Adrenal gland (tissue), 12 donors: ENCODE measurements around the gene OTUB1. TPM values are rescaled to one million over a fixed set of nuclear protein-coding genes. Genes with fewer than 3 reads are reported as not detected.

Experiments
- DNase-seq, 7 donors: peaks; one replicate each; pipeline ENCODE4 v3.0.0-alpha.2; 2019 to 2020
- H3K27ac ChIP-seq, 5 donors: fragments of 200-600 bp; sonication (generic) in 4 of 5; 1 replicate in 3 of 5; 2 replicates in 2 of 5; pipeline versions ENCODE4 v1.5.1 to v1.8.0; 2016 to 2020; ENCODE audit warnings: mild to moderate bottlenecking in 1 of 5
- H3K27me3 ChIP-seq: fragments of 200-600 bp; 2 replicates; pipeline ENCODE4 v1.8.0; 2021
- H3K36me3 ChIP-seq, 2 donors: fragments of 200-600 bp; replicated peaks in 1 of 2; 1 replicate in 1 of 2; 2 replicates in 1 of 2; pipeline versions ENCODE4 v1.5.1 to v1.8.0; 2018 to 2022
- H3K4me1 ChIP-seq, 2 donors: fragments of 200-600 bp; replicated peaks in 1 of 2; 1 replicate in 1 of 2; 2 replicates in 1 of 2; pipeline versions ENCODE4 v1.5.1 to v1.8.0; 2018 to 2021
- H3K4me3 ChIP-seq, 4 donors: fragments of 200-600 bp; sonication (generic) in 3 of 4; one replicate each; pipeline ENCODE4 v1.5.1; 2016 to 2018
- H3K9me3 ChIP-seq, 3 donors: fragments of 200-600 bp; sonication (generic) in 1 of 3; replicated peaks in 1 of 3; 1 replicate in 2 of 3; 2 replicates in 1 of 3; pipeline versions ENCODE4 v1.5.1 to v1.8.0; 2016 to 2021
- POLR2A ChIP-seq, 2 donors: fragments of 450-650 bp; IDR thresholded peaks; one replicate each; pipeline ENCODE4 v1.6.1; 2017; ENCODE audit warnings: antibody characterized with exemption in 2 of 2, mild to moderate bottlenecking in 2 of 2, moderate library complexity in 1 of 2
- WGBS, 4 donors: extraction: QIAGEN DNeasy Blood & Tissue Kit in 2 of 4; methylation state at CpG; one replicate each; pipeline versions ENCODE4 v1.1.5 to v1.1.7; 2013 to 2017; 5-methylcytosine and 5-hydroxymethylcytosine counted together
- intact Hi-C, 2 donors: fragments of 100-400 bp; cut with DNase I; formaldehyde crosslinking; loops; one replicate each; pipeline versions ENCODE4 v1.14.1 to v1.15.0; 2022 to 2023
- polyA plus RNA-seq, 3 donors: library from polyadenylated mRNA; stranded (reverse); fragments of 200-250 nt in 2 of 3; fragments of 350-450 nt in 1 of 3; fragmentation: Illumina TruSeq in 1 of 3; extraction: RNeasy Lipid Tissue Mini Kit (QIAGEN cat#74804) in 1 of 3; gene quantifications; one replicate each; pipeline ENCODE4 v1.2.3, GENCODE V29; 2013 to 2014
- total RNA-seq, 9 donors: library from RNA; depleted of rRNA in 4 of 9; stranded (reverse); fragments of >200 nt in 4 of 9; fragments of 120-200 nt in 1 of 9; fragmentation: NEBNext Ultra II Directional in 1 of 9; extraction: Animal tissue kit (Norgen Biotek cat#: 25700) in 1 of 9; gene quantifications; one replicate each; pipeline versions ENCODE4 v1.1.0 to v1.2.4, GENCODE V29; 2013 to 2023
- TF ChIP-seq, protein P1 (sequence below), 6 experiments: fragments of 450-650 bp in 4 of 6; fragments of 200-600 bp in 2 of 6; sonication (generic) in 1 of 6; IDR thresholded peaks; 1 replicate in 5 of 6; 2 replicates in 1 of 6; pipeline versions ENCODE4 v1.5.1 to v1.8.0; 2016 to 2021; ENCODE audit warnings: antibody characterized with exemption in 6 of 6, mild to moderate bottlenecking in 2 of 6, moderate library complexity in 1 of 6
- donor health status: healthy with polysubstance abuse.
- donor health status: Bipolar disorder and iron deficiency.
- donor health status: DM: yes; HTN: yes; CAD: no.
- donor health status: DM: no; HTN: no; CAD: no.
- donor health status: DM: no; HTN: no; CAD: no.
- donor health status: DM: yes; HTN: yes; CAD: no.

Gene OTUB1
- total and polyA plus RNA-seq, 12 donors, result 41.4 to 93.7 (median 66.6) TPM

DNA sequence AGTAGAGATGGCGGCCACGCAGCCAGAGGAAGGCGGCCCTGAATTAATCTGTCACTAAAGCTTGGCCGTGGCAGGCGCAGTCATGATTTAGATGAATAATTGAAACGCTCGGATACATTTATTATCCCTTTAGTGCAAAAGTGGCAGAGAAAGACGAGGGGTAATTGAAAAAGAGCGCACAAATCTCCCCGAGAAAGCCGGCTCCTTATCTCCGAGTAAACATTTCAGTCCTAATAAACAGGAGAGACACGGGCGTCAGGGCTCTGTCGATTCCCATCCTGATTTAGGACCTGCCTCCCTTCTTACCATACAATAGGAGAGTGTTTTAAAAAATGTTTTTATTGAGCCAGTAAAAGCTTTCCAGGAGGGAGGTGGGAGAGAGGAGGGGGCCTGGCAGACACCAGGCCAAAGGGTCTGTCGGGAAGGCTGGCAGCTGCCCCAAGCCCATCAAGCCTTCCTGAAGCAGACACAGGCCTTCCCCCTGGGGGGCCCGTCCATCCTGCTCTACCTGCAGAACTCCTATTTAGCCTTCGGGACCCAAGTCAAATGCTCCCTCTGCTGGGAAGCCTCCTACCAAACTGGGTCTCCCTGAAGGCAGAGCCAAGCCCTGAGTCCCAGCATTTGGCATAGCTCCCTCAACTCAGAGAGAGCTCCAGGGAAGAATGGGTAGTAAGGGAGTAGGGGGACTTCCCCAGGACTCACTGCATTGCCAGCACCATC is 22.8 kb downstream of the OTUB1 start:
- Histone ChIP-seq H3K27ac (no peak overlapping the region), H3K4me3 (no peak overlapping the region), H3K36me3 (no peaks in the 10 kb centered on the region), H3K27me3 (no peaks in the 10 kb centered on the region), H3K4me1 (peaks cover 12 to 15% of the 10 kb centered on the region in 2 donors), H3K9me3 (no peaks in the 10 kb centered on the region)
- DNase-seq, result no peak
- WGBS, 4 donors, result 92 to 95% (median 94%) methylated on average over 16 to 18 of the region's 18 CpGs
- intact Hi-C loops, result loop anchor here in 1 of 2 donors (10.0 kb wide), 1 partner anchor 286 kb away; the partner anchor contains the start of gene KCNK4
- TF ChIP-seq POLR2A (IDR thresholded peaks at IDR 0.05), result no peak

GRCh38 chr11:64009710-64010109 is 23.5 kb downstream of the OTUB1 start:
- Histone ChIP-seq H3K4me3 (no peak overlapping the region), H3K27ac (no peak overlapping the region), H3K4me1 (peaks cover 12 to 15% of the 10 kb centered on the region in 2 donors), H3K27me3 (no peaks in the 10 kb centered on the region), H3K9me3 (no peaks in the 10 kb centered on the region), H3K36me3 (no peaks in the 10 kb centered on the region)
- DNase-seq, result no peak
- intact Hi-C loops, result loop anchor here in 1 of 2 donors (10.0 kb wide), 1 partner anchor 285 kb away; the partner anchor contains the start of gene KCNK4
- TF ChIP-seq, protein P1, sequence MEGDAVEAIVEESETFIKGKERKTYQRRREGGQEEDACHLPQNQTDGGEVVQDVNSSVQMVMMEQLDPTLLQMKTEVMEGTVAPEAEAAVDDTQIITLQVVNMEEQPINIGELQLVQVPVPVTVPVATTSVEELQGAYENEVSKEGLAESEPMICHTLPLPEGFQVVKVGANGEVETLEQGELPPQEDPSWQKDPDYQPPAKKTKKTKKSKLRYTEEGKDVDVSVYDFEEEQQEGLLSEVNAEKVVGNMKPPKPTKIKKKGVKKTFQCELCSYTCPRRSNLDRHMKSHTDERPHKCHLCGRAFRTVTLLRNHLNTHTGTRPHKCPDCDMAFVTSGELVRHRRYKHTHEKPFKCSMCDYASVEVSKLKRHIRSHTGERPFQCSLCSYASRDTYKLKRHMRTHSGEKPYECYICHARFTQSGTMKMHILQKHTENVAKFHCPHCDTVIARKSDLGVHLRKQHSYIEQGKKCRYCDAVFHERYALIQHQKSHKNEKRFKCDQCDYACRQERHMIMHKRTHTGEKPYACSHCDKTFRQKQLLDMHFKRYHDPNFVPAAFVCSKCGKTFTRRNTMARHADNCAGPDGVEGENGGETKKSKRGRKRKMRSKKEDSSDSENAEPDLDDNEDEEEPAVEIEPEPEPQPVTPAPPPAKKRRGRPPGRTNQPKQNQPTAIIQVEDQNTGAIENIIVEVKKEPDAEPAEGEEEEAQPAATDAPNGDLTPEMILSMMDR (IDR thresholded peaks at IDR 0.05), result no peak
- no peak for TF ChIP-seq POLR2A (IDR thresholded peaks at IDR 0.05)
- WGBS, 4 donors, result 96 to 100% (median 97%) methylated on average over 7 to 8 of the region's 8 CpGs; no CpG with 5 or more reads in 1 of the 4 donors

DNA sequence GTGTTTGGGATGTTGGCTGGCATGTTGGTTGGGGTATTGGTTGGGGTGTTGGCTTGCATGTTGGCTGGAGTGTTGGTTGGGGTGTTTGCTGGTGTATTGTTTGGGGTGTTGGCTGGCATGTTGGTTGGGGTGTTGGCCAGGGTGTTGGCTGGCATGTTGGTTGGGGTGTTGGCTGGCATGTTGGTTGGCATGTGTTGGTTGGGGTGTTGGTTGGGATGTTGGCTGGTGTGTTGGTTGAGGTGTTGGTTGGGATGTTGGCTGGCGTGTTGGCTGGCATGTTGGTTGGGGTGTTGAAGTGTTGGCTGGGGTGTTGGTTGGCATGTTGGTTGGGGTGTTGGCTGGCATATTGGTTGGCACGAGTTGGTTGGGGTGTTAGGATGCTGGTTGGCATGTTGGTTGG is 24.5 kb downstream of the OTUB1 start:
- H3K27ac ChIP-seq, result no peak overlapping the region
- no peak overlapping the region for H3K4me3 ChIP-seq
- no peaks in the 10 kb centered on the region for H3K27me3 ChIP-seq
- H3K36me3 ChIP-seq, result no peaks in the 10 kb centered on the region
- H3K4me1 ChIP-seq, result peaks cover 12 to 15% of the 10 kb centered on the region in 2 donors
- WGBS, 4 donors, result 82 to 100% (median 100%) methylated on average over 2 of the region's 2 CpGs
- no peak for DNase-seq
- intact Hi-C loops, result no loop called here
- TF ChIP-seq, protein P1 (IDR thresholded peaks at IDR 0.05), result no peak
- TF ChIP-seq POLR2A (IDR thresholded peaks at IDR 0.05), result no peak
- no peaks in the 10 kb centered on the region for H3K9me3 ChIP-seq

DNA sequence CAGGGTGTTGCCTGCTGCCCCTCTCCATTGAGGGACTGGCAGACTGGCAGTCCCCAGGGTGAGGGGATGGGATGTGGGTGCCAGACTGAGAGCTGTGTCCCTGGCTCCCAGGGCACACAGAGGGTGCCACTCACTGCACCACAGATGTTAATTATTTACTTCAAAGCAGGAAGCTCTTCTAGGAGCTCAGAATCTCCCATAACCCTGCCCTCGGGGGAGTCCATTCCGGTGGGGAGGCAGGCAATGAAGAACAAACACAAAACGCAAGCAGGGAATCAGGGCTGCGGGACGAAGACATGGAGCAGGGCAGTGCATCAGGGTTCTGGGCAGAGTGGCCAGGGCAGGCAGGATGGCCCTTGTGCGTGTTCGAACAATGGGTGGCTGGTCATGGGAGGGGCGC is 25.1 kb downstream of the OTUB1 start:
- Histone ChIP-seq H3K27ac (no peak overlapping the region), H3K36me3 (no peaks in the 10 kb centered on the region), H3K4me3 (no peak overlapping the region), H3K27me3 (no peaks in the 10 kb centered on the region), H3K9me3 (no peaks in the 10 kb centered on the region), H3K4me1 (peaks cover 12 to 15% of the 10 kb centered on the region in 2 donors)
- no peak for DNase-seq
- intact Hi-C loops, result no loop called here
- WGBS, 4 donors, result 94 to 98% (median 95%) methylated on average over 8 of the region's 8 CpGs
- TF ChIP-seq, protein P1 (IDR thresholded peaks at IDR 0.05), result no peak
